ENCODE data around the gene HLA-DRA.

HLA-DRA gene

DNA sequence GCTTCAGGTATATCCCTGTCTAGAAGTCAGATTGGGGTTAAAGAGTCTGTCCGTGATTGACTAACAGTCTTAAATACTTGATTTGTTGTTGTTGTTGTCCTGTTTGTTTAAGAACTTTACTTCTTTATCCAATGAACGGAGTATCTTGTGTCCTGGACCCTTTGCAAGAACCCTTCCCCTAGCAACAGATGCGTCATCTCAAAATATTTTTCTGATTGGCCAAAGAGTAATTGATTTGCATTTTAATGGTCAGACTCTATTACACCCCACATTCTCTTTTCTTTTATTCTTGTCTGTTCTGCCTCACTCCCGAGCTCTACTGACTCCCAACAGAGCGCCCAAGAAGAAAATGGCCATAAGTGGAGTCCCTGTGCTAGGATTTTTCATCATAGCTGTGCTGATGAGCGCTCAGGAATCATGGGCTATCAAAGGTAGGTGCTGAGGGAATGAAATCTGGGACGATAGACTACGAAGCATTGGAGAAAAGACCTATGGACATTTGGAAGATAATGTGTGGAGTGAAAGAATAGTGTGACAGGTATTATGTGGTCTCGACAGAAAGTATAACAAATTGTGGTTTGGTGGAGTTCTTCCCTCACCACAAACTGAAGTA is at the start of gene HLA-DRA:
TSS of gene HLA-DRA (plus strand) at position 286 of the 613 bp plus-strand sequence. CDS start at position 350, 64 bp downstream.
- DNase-seq (ENCODE audit: insufficient read length, low spot score) (no peak), FAIRE-seq (no peak)
- TF ChIP-seq, protein P1, sequence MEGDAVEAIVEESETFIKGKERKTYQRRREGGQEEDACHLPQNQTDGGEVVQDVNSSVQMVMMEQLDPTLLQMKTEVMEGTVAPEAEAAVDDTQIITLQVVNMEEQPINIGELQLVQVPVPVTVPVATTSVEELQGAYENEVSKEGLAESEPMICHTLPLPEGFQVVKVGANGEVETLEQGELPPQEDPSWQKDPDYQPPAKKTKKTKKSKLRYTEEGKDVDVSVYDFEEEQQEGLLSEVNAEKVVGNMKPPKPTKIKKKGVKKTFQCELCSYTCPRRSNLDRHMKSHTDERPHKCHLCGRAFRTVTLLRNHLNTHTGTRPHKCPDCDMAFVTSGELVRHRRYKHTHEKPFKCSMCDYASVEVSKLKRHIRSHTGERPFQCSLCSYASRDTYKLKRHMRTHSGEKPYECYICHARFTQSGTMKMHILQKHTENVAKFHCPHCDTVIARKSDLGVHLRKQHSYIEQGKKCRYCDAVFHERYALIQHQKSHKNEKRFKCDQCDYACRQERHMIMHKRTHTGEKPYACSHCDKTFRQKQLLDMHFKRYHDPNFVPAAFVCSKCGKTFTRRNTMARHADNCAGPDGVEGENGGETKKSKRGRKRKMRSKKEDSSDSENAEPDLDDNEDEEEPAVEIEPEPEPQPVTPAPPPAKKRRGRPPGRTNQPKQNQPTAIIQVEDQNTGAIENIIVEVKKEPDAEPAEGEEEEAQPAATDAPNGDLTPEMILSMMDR (IDR thresholded peaks at IDR 0.05; ENCODE audit: insufficient read depth, missing control alignments), result no peak

DNA sequence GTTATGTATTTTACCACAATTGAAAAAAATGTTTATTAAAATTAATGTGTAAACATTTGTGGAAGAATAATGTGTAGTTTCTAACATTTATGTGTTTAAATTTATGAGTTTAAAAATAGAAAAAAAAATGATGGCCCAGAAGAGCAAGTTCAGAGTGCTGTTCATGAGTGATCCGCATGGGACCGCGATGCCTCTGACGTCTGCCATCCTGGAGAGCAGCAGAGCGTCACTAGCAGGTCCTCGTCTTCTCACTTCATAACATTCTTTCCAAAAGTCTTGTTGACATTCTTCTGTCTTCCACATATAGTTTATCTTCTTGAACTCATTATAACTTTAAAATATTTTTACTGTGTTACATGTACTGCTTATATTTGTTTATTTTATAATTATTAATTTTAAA is 48.2 kb upstream of the HLA-DRA start:
- DNase-seq (ENCODE audit: insufficient read length, low spot score) (no peak), FAIRE-seq (no peak)
- TF ChIP-seq, protein P1 (IDR thresholded peaks at IDR 0.05; ENCODE audit: insufficient read depth, missing control alignments), result no peak

DNA sequence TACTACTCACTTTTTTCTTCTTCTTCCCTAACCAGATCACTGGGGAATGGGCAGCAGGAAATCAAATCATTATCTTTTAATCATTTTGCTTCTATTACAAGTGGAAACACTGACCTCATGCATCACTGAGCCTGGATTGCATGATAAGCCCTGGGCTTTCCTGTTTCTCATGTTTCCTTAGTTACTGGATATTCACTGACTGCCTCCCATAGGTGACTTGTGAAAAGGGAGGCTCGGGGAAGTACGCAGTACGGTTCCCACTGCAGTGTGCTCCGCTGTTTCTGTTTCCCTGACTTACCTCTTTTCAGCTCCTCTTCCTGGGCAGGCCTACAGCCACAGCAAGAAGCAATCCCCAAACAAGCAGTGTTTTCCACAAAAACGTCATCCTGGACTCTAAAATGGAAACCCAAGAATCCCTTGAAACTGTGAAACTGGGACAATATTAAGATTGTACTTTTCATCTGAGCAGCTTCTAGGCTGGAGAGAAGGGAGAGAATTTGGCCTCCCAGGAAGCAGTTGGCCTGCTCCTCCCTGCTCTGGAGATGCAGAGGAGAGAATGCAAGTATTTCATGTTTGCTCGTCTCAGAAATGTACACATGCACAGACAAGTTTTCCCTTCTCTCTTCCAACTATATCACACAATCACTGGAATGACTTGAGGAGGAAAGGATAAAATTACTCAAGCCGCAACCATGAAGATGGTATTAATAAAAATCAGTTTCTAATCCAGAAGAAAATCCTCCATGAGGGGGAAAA is 45.8 kb upstream of the HLA-DRA start:
- no peak for DNase-seq (ENCODE audit: insufficient read length, low spot score)
- no peak for FAIRE-seq
- TF ChIP-seq, protein P1 (IDR thresholded peaks at IDR 0.05; ENCODE audit: insufficient read depth, missing control alignments), result no peak

DNA sequence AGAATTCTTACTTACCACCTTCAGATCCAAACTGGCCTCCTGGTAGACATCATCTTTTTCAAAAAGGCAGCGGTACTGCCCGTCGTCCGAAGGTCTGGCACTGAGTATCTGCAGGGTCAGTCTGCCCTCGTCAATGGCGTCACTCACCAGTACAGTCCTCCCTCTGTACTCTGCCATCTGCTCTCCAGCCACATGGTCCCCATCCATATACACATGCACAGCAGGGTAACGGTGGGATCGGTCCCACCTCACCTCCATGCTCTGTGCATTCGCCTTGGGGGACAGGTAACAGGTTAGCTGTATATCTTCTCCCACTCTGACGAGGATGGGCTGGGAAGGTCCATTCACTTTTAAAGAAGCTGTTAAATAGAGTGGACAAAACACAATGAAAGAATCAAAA is 43.7 kb upstream of the HLA-DRA start:
- no peak for FAIRE-seq
- DNase-seq (ENCODE audit: insufficient read length, low spot score), result no peak
- TF ChIP-seq, protein P1 (IDR thresholded peaks at IDR 0.05; ENCODE audit: insufficient read depth, missing control alignments), result no peak

DNA sequence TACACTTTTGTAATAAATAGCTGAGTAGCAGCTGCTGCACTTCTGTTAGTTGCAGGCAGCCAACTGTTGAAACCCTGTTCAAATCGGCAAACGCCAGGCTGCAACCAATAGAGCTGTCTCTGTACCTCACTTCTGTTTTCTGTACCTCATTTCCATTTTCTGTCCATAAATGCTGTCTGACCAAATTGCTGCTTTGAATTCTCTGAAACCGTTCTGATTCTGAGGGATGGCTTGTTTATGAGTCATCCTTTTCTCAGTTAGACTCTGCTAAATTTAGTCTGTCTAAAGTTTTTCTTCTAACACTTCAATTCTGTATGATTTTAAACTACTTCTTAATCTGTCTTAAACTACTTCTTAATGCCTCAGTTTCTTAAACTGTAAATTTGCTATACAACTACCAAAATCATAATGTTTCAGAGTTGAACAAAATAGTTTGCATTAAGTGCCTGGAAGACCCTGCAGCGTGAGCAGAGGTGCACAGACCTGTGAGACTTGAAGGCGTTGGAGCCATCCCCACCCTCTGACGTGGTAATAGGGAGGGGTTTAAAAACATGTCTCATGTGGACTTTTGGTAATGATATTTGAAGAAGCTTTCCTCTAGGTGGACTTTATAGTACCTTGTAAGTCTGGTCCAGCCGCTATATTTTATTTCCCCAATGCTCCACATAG is 42.3 kb upstream of the HLA-DRA start:
- DNase-seq (ENCODE audit: insufficient read length, low spot score) (no peak), FAIRE-seq (no peak)
- TF ChIP-seq, protein P1 (IDR thresholded peaks at IDR 0.05; ENCODE audit: insufficient read depth, missing control alignments), result no peak

DNA sequence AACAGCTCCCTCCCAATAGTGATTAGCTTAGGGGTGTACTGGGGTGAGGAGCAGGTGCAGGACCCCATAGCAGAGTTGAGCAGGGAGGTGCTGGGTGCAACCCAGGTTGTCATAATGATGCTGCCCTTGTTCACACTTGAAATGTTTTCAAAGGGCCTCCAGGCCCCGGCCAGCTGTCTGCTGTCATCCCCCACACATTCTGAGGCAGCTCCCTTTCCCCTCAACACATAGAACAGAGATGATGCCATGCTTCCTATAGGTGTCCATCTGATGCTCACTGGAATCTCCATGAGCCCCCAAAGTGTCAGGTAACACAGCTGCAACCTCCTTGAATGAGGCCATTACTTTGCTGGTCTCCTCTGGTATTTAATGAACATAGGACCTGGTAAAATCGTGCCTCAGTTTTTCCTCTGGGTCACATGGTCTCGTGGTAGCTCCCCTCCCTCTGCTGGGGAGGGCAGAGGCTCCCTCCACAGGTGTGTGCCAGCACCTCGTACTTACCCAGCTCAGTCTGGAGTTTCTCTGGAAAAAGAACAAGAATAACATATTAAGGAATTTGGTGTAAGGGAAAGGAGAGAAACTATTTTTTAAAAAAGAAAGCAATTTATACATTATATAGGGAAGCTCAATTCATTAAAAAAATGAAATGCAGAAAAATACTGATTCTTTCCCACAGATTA is 38.3 kb upstream of the HLA-DRA start:
- DNase-seq (ENCODE audit: insufficient read length, low spot score), result no peak
- FAIRE-seq, result no peak
- TF ChIP-seq, protein P1 (IDR thresholded peaks at IDR 0.05; ENCODE audit: insufficient read depth, missing control alignments), result no peak

All from D721Med (cell line).